Mesothelial cell of epicardium (in vitro differentiated cells): ENCODE results near the gene PREB. TPM values are rescaled to one million over a fixed set of nuclear protein-coding genes. Genes with fewer than 3 reads are reported as not detected.

Experiments
- DNase-seq, 2 experiments: peaks; one replicate each; pipeline ENCODE4 v3.0.0; 2021; ENCODE audit warnings: low spot score in 2 of 2; ENCODE audit not compliant: unreplicated experiment in 2 of 2
- H3K27ac Mint-ChIP-seq: 2 replicates; pipeline ENCODE4 v1.8.0; 2021; ENCODE audit warnings: mixed read lengths
- H3K27me3 Mint-ChIP-seq: 2 replicates; pipeline ENCODE4 v1.8.0; 2021; ENCODE audit warnings: low read depth, mixed read lengths
- H3K36me3 Mint-ChIP-seq: 2 replicates; pipeline ENCODE4 v1.8.0; 2021; ENCODE audit warnings: mixed read lengths
- H3K4me1 Mint-ChIP-seq: 2 replicates; pipeline ENCODE4 v1.8.0; 2021; ENCODE audit warnings: mixed read lengths
- H3K4me3 Mint-ChIP-seq: 2 replicates; pipeline ENCODE4 v1.8.0; 2021; ENCODE audit warnings: mild to moderate bottlenecking, moderate library complexity, mixed read lengths
- H3K9me3 Mint-ChIP-seq: 2 replicates; pipeline ENCODE4 v1.8.0; 2021; ENCODE audit warnings: mixed read lengths
- CTCF ChIP-seq: fragments of 200-600 bp; sonication (generic); IDR thresholded peaks from one replicate; pipeline ENCODE4 v1.5.0; 2021; ENCODE audit warnings: antibody characterized with exemption; ENCODE audit not compliant: unreplicated experiment
- total RNA-seq: library from RNA; stranded (reverse); gene quantifications from 3 replicates; pipeline ENCODE4 v1.2.1, GENCODE V29; 2021

Gene PREB
- total RNA-seq, 1 donor from 2014 or later, result 41.6 TPM

DNA sequence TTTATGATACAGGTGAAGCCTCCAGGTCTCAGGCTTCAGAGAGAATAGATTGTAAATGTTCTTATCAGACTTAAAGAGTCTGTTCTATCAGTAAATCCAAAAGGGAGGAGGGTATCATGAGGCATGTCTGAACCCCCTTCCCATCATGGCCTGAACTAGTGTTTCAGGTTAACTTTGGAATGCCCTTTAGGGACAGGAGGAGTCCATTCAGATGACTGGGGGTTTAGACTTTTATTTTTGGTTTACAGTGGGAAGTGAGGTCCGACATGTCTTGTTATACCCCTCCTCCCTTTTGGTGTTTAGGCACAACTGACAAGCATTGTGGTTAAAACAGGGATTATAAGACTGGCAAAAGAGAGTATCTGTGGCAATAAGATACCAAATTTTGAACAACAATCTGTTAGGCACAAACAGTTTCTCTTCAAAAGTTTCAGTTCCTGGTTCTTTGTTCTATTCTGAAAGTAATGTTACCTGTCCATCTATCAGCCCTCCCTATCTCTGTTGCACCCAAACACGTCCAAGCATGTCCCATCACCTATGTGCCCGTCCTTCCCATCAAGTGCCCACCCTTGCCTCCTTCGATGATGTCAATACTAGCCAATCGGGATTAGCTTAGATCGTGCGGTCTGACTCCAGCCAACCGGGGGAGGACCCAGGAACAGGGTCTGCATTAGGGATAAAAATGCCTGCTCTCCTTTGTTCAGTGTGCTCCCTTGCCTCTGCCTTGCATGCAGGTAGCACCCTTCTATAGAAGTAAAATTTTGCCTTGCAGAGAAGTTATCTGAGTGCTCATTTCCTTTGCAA, 30.7 kb upstream of the PREB start:
- Mint-ChIP-seq H3K4me1 (no peaks in the 10 kb centered on the region), H3K27ac (no peak overlapping the region), H3K4me3 (no peak overlapping the region), H3K27me3 (peaks cover 7% of the 10 kb centered on the region), H3K9me3 (no peaks in the 10 kb centered on the region), H3K36me3 (no peaks in the 10 kb centered on the region)
- DNase-seq, result no peak
- TF ChIP-seq CTCF, result no peak

DNA sequence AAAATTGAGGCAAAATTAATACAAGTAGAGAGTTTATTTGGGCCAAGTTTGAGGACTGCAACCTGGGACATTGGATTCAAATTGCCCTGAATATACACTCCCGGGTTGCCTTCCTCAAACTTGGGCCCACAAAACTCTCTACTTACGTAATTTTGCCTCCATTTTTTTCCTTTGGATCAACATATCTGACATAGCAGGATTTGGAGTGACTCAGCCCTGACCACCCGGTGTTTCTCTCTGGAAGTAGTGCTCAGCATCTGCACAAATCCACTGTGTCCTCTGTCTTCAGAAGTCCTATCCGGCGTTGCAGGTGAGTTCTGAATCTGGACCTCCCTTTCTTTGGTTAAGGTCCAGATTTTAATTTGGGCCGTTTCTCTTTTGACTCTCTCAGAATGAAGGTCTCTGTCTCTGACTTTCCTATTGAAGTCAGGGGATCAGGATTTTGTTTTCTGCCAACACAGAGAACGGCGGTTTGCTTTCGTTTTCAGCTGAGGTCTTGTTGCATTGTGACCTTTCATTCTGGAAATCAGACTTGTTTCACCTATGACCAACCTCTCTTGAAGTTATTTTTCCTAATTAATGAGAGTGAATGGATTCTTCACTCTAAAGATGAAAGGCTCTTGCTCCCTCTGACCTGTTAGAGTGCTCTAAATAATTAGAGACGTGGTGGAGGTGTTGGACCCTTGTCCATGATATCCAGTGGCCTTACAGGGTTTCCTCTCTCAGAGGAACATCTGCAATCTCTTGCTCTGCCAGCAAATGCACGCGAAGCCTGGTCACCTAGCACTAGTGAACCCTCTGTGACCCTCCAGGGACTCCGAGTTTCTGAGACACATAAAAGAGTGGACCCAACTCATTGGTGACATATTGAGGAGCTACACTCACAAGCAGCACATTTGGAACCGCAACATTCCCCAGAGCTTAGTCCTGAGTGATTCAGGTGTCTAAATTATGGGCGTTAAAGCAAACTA, 28.0 kb upstream of the PREB start:
- DNase-seq, result no peak
- Mint-ChIP-seq H3K27me3 (no peaks in the 10 kb centered on the region), H3K4me1 (no peaks in the 10 kb centered on the region), H3K9me3 (no peaks in the 10 kb centered on the region), H3K27ac (no peak overlapping the region), H3K4me3 (no peak overlapping the region), H3K36me3 (no peaks in the 10 kb centered on the region)
- no peak for TF ChIP-seq CTCF

DNA sequence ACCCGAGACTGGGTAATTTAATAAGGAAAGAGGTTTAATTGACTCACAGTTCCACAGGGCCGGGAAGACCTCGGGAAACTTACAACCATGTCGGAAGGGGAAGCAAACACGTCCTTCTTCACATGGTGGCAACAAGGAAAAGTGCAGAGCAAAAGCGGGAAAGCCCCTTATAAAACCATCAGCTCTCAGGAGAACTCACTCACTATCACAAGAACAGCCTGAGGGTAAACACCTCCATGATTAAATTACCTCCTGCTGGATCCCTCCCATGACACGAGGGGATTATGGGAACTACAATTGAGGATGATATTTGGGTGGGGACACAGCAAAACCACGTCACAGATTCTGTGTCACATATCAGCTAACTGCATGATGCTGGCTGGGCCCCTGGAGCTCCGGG, 25.8 kb upstream of the PREB start:
- no peaks in the 10 kb centered on the region for H3K36me3 Mint-ChIP-seq
- TF ChIP-seq CTCF, result no peak
- H3K9me3 Mint-ChIP-seq, result no peaks in the 10 kb centered on the region
- DNase-seq, result no peak
- no peak overlapping the region for H3K27ac Mint-ChIP-seq
- H3K4me1 Mint-ChIP-seq, result no peaks in the 10 kb centered on the region
- H3K4me3 Mint-ChIP-seq, result no peak overlapping the region
- no peaks in the 10 kb centered on the region for H3K27me3 Mint-ChIP-seq

GRCh38 chr2:27159271-27159670, 24.8 kb upstream of the PREB start:
- H3K9me3 Mint-ChIP-seq, result no peaks in the 10 kb centered on the region

DNA sequence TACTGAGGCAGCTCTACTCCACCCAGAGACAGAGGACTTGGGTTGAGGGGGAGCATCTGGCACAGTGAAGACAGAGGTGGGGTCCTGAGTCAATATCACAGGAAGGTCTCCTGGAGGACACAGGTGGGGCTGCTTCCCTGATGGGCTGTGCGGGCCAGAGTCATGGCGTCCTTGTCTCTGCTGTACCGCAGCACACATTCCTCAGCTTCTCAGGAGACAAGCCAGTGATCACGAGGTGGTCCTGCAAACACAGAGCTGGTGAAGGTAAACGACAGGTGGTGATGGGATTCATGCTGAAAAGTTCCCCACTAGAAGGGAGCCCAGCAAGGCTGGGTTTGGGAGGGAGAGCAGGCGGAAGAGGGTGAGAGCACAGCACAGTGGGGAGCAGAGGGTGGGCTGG, 24.0 kb upstream of the PREB start:
- Mint-ChIP-seq H3K9me3 (no peaks in the 10 kb centered on the region), H3K27ac (no peak overlapping the region), H3K27me3 (peaks cover under 1% of the 10 kb centered on the region), H3K4me3 (no peak overlapping the region), H3K4me1 (peaks cover 2% of the 10 kb centered on the region), H3K36me3 (no peaks in the 10 kb centered on the region)
- no peak for TF ChIP-seq CTCF
- DNase-seq, result no peak

More at GRCh38 chr2:27159271-27159670, 24.8 kb upstream of the PREB start:
- H3K27me3 Mint-ChIP-seq, result no peaks in the 10 kb centered on the region
- no peaks in the 10 kb centered on the region for H3K36me3 Mint-ChIP-seq
- H3K27ac Mint-ChIP-seq, result no peak overlapping the region
- no peak for TF ChIP-seq CTCF
- no peak overlapping the region for H3K4me3 Mint-ChIP-seq
- no peak for DNase-seq
- no peaks in the 10 kb centered on the region for H3K4me1 Mint-ChIP-seq
